Parathyroid adenoma (tissue), 2 donors: ENCODE measurements around the gene PSMF1.

Experiments
- H2AFZ ChIP-seq: fragments of 300-600 bp; sonication (generic); one replicate; pipeline ENCODE4 v1.7.0; 2017; ENCODE audit warnings: antibody characterized with exemption, mild to moderate bottlenecking
- H3K27ac ChIP-seq: fragments of 300-600 bp; sonication (generic); one replicate; pipeline ENCODE4 v1.7.0; 2017
- H3K27me3 ChIP-seq: fragments of 300-600 bp; sonication (generic); one replicate; pipeline ENCODE4 v1.7.0; 2017; ENCODE audit warnings: low read length; ENCODE audit not compliant: control insufficient read depth, insufficient read depth
- H3K36me3 ChIP-seq: fragments of 300-600 bp; sonication (generic); one replicate; pipeline ENCODE4 v1.7.0; 2017; ENCODE audit warnings: low read length; ENCODE audit not compliant: control insufficient read depth, insufficient read depth
- H3K4me1 ChIP-seq: fragments of 300-600 bp; sonication (generic); one replicate; pipeline ENCODE4 v1.7.0; 2017; ENCODE audit warnings: control low read depth
- H3K4me2 ChIP-seq: fragments of 300-600 bp; sonication (generic); one replicate; pipeline ENCODE4 v1.7.0; 2017; ENCODE audit warnings: low read length
- H3K4me3 ChIP-seq: fragments of 300-600 bp; sonication (generic); one replicate; pipeline ENCODE4 v1.7.0; 2017; ENCODE audit warnings: low read depth, low read length
- H3K79me2 ChIP-seq: fragments of 300-600 bp; sonication (generic); one replicate; pipeline ENCODE4 v1.7.0; 2017; ENCODE audit warnings: control low read depth
- H3K9ac ChIP-seq: fragments of 300-600 bp; sonication (generic); one replicate; pipeline ENCODE4 v1.7.0; 2017; ENCODE audit warnings: mild to moderate bottlenecking
- H3K9me3 ChIP-seq: fragments of 300-600 bp; sonication (generic); one replicate; pipeline ENCODE4 v1.7.0; 2017; ENCODE audit warnings: low read length; ENCODE audit not compliant: control insufficient read depth
- CTCF ChIP-seq: fragments of 300-600 bp; sonication (generic); IDR thresholded peaks from one replicate; pipeline ENCODE4 v1.7.0; 2017; ENCODE audit warnings: antibody characterized with exemption, mild to moderate bottlenecking
- donor health status: primary hyperparathyroidism.

Gene PSMF1

DNA sequence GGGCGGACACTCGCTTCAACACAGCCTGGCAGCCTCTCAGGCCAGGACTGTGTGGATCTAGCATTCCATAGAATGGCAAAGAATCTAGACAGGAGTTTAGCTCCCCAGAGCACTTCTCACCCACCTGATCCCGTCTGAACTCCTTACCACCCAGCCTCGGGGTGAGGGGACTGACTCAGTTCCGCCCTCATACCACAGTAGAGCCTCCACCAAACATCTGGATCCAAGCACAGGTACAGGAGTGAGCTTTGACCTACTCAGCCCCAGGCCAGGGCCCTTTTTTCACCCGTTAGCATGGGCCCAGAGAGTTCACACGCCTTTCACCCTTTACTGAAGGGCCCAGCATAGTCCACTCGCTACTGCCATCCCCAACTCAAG, 715 bp downstream of the PSMF1 start:
- peak overlapping the region; percentile 75 for H3K9ac ChIP-seq
- no peaks in the 10 kb centered on the region for H3K9me3 ChIP-seq
- no peaks in the 10 kb centered on the region for H3K27me3 ChIP-seq
- peak overlapping the region; percentile 90 for H3K4me2 ChIP-seq
- peak overlapping the region; percentile 86 for H3K27ac ChIP-seq
- peak overlapping the region; percentile 97 for H3K4me3 ChIP-seq
- no peaks in the 10 kb centered on the region for H3K36me3 ChIP-seq
- H2AFZ ChIP-seq, result peak overlapping the region; percentile 97
- no peak for TF ChIP-seq CTCF
- H3K79me2 ChIP-seq, result peaks cover 40% of the 10 kb centered on the region
- peaks cover 36% of the 10 kb centered on the region for H3K4me1 ChIP-seq

DNA sequence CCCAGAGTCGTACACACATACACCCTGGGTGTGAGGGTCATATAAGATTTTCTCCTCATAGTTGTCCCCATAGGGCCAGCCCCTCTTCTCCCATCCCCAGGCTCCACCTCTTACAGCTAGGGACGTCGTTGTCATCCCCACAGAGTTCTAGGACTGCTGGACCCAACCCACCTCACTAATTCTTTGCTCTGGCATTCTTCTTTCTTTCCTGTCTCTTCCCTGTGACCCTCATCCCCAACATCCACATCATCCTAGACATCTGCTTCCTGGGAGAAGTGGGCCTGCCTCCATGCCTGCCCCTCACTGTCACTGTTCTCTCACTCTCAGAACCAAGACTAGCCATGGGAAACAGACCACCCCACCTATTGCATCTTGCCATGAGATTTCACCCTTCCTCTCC, 1.1 kb downstream of the PSMF1 start:
- TF ChIP-seq CTCF, result no peak
- H3K27ac ChIP-seq, result peak overlapping the region; percentile 86
- no peaks in the 10 kb centered on the region for H3K36me3 ChIP-seq
- no peaks in the 10 kb centered on the region for H3K27me3 ChIP-seq
- H3K4me1 ChIP-seq, result peaks cover 36% of the 10 kb centered on the region
- H2AFZ ChIP-seq, result no peak overlapping the region
- peak overlapping the region; percentile 75 for H3K9ac ChIP-seq
- peaks cover 40% of the 10 kb centered on the region for H3K79me2 ChIP-seq
- H3K9me3 ChIP-seq, result no peaks in the 10 kb centered on the region
- peak overlapping the region; percentile 97 for H3K4me3 ChIP-seq
- peak overlapping the region; percentile 90 for H3K4me2 ChIP-seq

- H3K27me3 ChIP-seq, result no peaks in the 10 kb centered on the region
- H3K9ac ChIP-seq, result no peak overlapping the region
- H3K27ac ChIP-seq, result peak overlapping the region; percentile 47
- H3K4me1 ChIP-seq, result peaks cover 36% of the 10 kb centered on the region
- TF ChIP-seq CTCF, result no peak
- H3K79me2 ChIP-seq, result peaks cover 48% of the 10 kb centered on the region
- H3K4me2 ChIP-seq, result peak overlapping the region; percentile 20
- H2AFZ ChIP-seq, result no peak overlapping the region
- no peaks in the 10 kb centered on the region for H3K9me3 ChIP-seq
- no peaks in the 10 kb centered on the region for H3K36me3 ChIP-seq
- H3K4me3 ChIP-seq, result no peak overlapping the region
These were observed 3.0 kb downstream of the PSMF1 start for GRCh38 chr20:1121429-1121828.

- TF ChIP-seq CTCF, result no peak
These were observed 4.2 kb downstream of the PSMF1 start for GRCh38 chr20:1122388-1123315.

More at GRCh38 chr20:1122388-1123315, 4.2 kb downstream of the PSMF1 start:
- H3K27me3 ChIP-seq, result no peaks in the 10 kb centered on the region
- H3K27ac ChIP-seq, result peak overlapping the region; percentile 47
- H3K9ac ChIP-seq, result no peak overlapping the region
- no peaks in the 10 kb centered on the region for H3K9me3 ChIP-seq
- H3K4me1 ChIP-seq, result peaks cover 36% of the 10 kb centered on the region
- peaks cover 51% of the 10 kb centered on the region for H3K79me2 ChIP-seq
- peak overlapping the region; percentile 22 for H3K4me2 ChIP-seq
- no peak overlapping the region for H3K4me3 ChIP-seq
- H2AFZ ChIP-seq, result no peak overlapping the region
- no peaks in the 10 kb centered on the region for H3K36me3 ChIP-seq
